HepG2 (cell line): ENCODE data around the gene PCDHA9. TPM values are rescaled to one million over a fixed set of nuclear protein-coding genes. Genes with fewer than 3 reads are reported as not detected.

Source experiments
- AHDC1 ChIP-seq: sonication (generic); formaldehyde crosslinking; IDR thresholded peaks from 2 replicates; pipeline ENCODE4 v1.5.1; 2020; ENCODE audit warnings: mild to moderate bottlenecking, missing genetic modification reagents, borderline replicate concordance
- ARID2 ChIP-seq: sonication (generic); formaldehyde crosslinking; IDR thresholded peaks from 2 replicates; pipeline ENCODE4 v1.8.1; 2022; ENCODE audit warnings: mild to moderate bottlenecking, missing genetic modification reagents, borderline replicate concordance
- ATM ChIP-seq: fragments of 450-650 bp; IDR thresholded peaks from 2 replicates; pipeline ENCODE4 v1.7.1; 2017; ENCODE audit warnings: mild to moderate bottlenecking, borderline replicate concordance
- CENPBD1 ChIP-seq: sonication (generic); formaldehyde crosslinking; IDR thresholded peaks from 2 replicates; pipeline ENCODE4 v1.8.0; 2022; ENCODE audit warnings: missing genetic modification reagents, low read depth, mild to moderate bottlenecking, borderline replicate concordance
- CSRNP2 ChIP-seq: sonication (generic); formaldehyde crosslinking; conservative IDR thresholded peaks from 2 replicates; pipeline ENCODE4 v1.8.0; 2022; ENCODE audit warnings: low read depth, missing genetic modification reagents
- FOXK1 ChIP-seq: sonication (generic); formaldehyde crosslinking; IDR thresholded peaks from 2 replicates; pipeline ENCODE4 v1.4.0; 2020; ENCODE audit warnings: low read depth, missing genetic modification reagents, borderline replicate concordance
- GATAD2A ChIP-seq: IDR thresholded peaks from 2 replicates; pipeline ENCODE4 v1.6.1; 2016
- GTF3A ChIP-seq: sonication (generic); formaldehyde crosslinking; conservative IDR thresholded peaks from 2 replicates; pipeline ENCODE4 v1.4.0; 2020; ENCODE audit warnings: mild to moderate bottlenecking, missing genetic modification reagents
- KDM5A ChIP-seq: fragments of 200-600 bp; sonication (generic); IDR thresholded peaks from 2 replicates; pipeline ENCODE4 v1.7.0; 2018; ENCODE audit warnings: antibody characterized with exemption, mild to moderate bottlenecking, low read length, borderline replicate concordance
- LCORL ChIP-seq, 2 experiments: fragments of 450-650 bp in 1 of 2; sonication (generic) in 1 of 2; formaldehyde crosslinking in 1 of 2; IDR thresholded peaks; 2 replicates each; pipeline versions ENCODE4 v1.5.0 to v1.6.1; 2017 to 2020; ENCODE audit warnings: antibody characterized with exemption in 1 of 2, missing genetic modification reagents in 1 of 2
- MAFG ChIP-seq: sonication (generic); formaldehyde crosslinking; IDR thresholded peaks from 2 replicates; pipeline ENCODE4 v1.5.1; 2020; ENCODE audit warnings: mild to moderate bottlenecking, missing genetic modification reagents
- MYC ChIP-seq: sonication (generic); formaldehyde crosslinking; IDR thresholded peaks from 2 replicates; pipeline ENCODE4 v1.9.0; 2021; ENCODE audit warnings: missing genetic modification reagents, borderline replicate concordance
- RXRA ChIP-seq: sonication (generic); formaldehyde crosslinking; IDR thresholded peaks from 2 replicates; pipeline ENCODE4 v1.5.1; 2020; ENCODE audit warnings: missing genetic modification reagents
- SMARCC2 ChIP-seq: fragments of 450-650 bp; IDR thresholded peaks from 2 replicates; pipeline ENCODE4 v1.6.1; 2017; ENCODE audit warnings: antibody characterized with exemption, mild to moderate bottlenecking
- SOX13 ChIP-seq, 3 experiments: fragments of 450-650 bp in 1 of 3; sonication (generic) in 1 of 3; formaldehyde crosslinking in 1 of 3; IDR thresholded peaks in 2 of 3; conservative IDR thresholded peaks in 1 of 3; 2 replicates each; pipeline versions ENCODE4 v1.5.0 to v1.6.1; 2016 to 2020; ENCODE audit warnings: antibody characterized with exemption in 1 of 3, mild to moderate bottlenecking in 1 of 3, missing compliant biosample characterization in 1 of 3, missing genetic modification reagents in 1 of 3, moderate library complexity in 1 of 3
- STAG1 ChIP-seq: sonication (generic); formaldehyde crosslinking; IDR thresholded peaks from 2 replicates; pipeline ENCODE4 v1.4.0; 2020; ENCODE audit warnings: missing genetic modification reagents
- TEAD2 ChIP-seq: sonication (generic); formaldehyde crosslinking; IDR thresholded peaks from 2 replicates; pipeline ENCODE4 v1.9.0; 2021; ENCODE audit warnings: missing genetic modification reagents
- ZNF143 ChIP-seq: sonication (generic); formaldehyde crosslinking; IDR thresholded peaks from 2 replicates; pipeline ENCODE4 v1.4.0; 2020; ENCODE audit warnings: missing genetic modification reagents
- ZNF660 ChIP-seq: sonication (generic); formaldehyde crosslinking; IDR thresholded peaks from 2 replicates; pipeline ENCODE4 v1.5.1; 2020; ENCODE audit warnings: mild to moderate bottlenecking, low read depth, missing genetic modification reagents, borderline replicate concordance
- ZNF792 ChIP-seq: IDR thresholded peaks from 2 replicates; pipeline ENCODE4 v1.6.1; 2016
- ZNF83 ChIP-seq: sonication (generic); formaldehyde crosslinking; IDR thresholded peaks from 2 replicates; pipeline ENCODE4 v1.4.0; 2020; ENCODE audit warnings: missing genetic modification reagents, mild to moderate bottlenecking, borderline replicate concordance
- ZNF850 ChIP-seq: sonication (generic); formaldehyde crosslinking; conservative IDR thresholded peaks from 2 replicates; pipeline ENCODE4 v1.9.0; 2021; ENCODE audit warnings: mild to moderate bottlenecking, missing genetic modification reagents
- polyA plus RNA-seq, 8 experiments: library from polyadenylated mRNA; depleted of rRNA in 3 of 8; stranded (reverse) in 7 of 8; unstranded in 1 of 8; fragments of >200 nt; fragmentation: Illumina TruSeq in 4 of 8; extraction: Trizol in 4 of 8; gene quantifications; 2 replicates each; pipeline versions ENCODE4 v1.2.1 to v1.2.3, GENCODE V29; 2011 to 2016; ENCODE audit warnings: low read depth in 4 of 8, missing spikeins in 1 of 8, mixed read lengths in 1 of 8; ENCODE audit not compliant: insufficient read depth in 1 of 8
- total RNA-seq, 5 experiments: library from RNA; depleted of rRNA; stranded (reverse); fragments of >200 nt; fragmentation: Illumina TruSeq; extraction: Trizol; gene quantifications; 2 replicates each; pipeline ENCODE4 v1.2.3, GENCODE V29; 2016; ENCODE audit warnings: low read depth in 1 of 5

The PCDHA9 gene
- total and polyA plus RNA-seq, 2 of the 13 experiments (the other 11 are each of a cell fraction or from before 2014, with no cell fraction given): 0.03 TPM; not detected in 1

GRCh38 chr5:140868721-140869554, 20.8 kb downstream of the PCDHA9 start, which contains the start of gene PCDHA11 (continued):
- no peak for TF ChIP-seq SMARCC2
- TF ChIP-seq LCORL (IDR thresholded peaks at IDR 0.05): no peak
- no peak for TF ChIP-seq LCORL (CRISPR knock-in tag; IDR thresholded peaks at IDR 0.05)
- TF ChIP-seq GATAD2A (CRISPR knock-in tag): no peak
- no peak for TF ChIP-seq ARID2
- TF ChIP-seq TEAD2 (CRISPR knock-in tag): no peak
- TF ChIP-seq STAG1 (CRISPR knock-in tag): peak; percentile 74
- no peak for TF ChIP-seq ZNF850 (CRISPR knock-in tag)
- no peak for TF ChIP-seq MYC (CRISPR knock-in tag)
- no peak for TF ChIP-seq SOX13 (IDR thresholded peaks at IDR 0.05)
- TF ChIP-seq SOX13 (CRISPR knock-in tag; conservative IDR thresholded peaks at IDR 0.05 in 1 of 2, IDR thresholded peaks at IDR 0.05 in 1 of 2): no peak
- no peak for TF ChIP-seq GTF3A
- no peak for TF ChIP-seq AHDC1 (CRISPR knock-in tag)
- no peak for TF ChIP-seq ZNF660 (CRISPR knock-in tag)
- no peak for TF ChIP-seq ATM
- no peak for TF ChIP-seq FOXK1 (CRISPR knock-in tag)
- no peak for TF ChIP-seq ZNF143
- TF ChIP-seq MAFG (CRISPR knock-in tag): no peak
- no peak for TF ChIP-seq ZNF792 (CRISPR knock-in tag)
- no peak for TF ChIP-seq CENPBD1
- no peak for TF ChIP-seq RXRA (CRISPR knock-in tag)
- no peak for TF ChIP-seq ZNF83 (CRISPR knock-in tag)
- TF ChIP-seq KDM5A: no peak
- no peak for TF ChIP-seq CSRNP2 (CRISPR knock-in tag)
